Measurements from ENCODE around the gene LSM14B. TPM values are rescaled to one million over a fixed set of nuclear protein-coding genes. Genes with fewer than 3 reads are reported as not detected.

Gene LSM14B
- total RNA-seq, 1 experiment from 2014 or later, result 82.4 TPM

DNA sequence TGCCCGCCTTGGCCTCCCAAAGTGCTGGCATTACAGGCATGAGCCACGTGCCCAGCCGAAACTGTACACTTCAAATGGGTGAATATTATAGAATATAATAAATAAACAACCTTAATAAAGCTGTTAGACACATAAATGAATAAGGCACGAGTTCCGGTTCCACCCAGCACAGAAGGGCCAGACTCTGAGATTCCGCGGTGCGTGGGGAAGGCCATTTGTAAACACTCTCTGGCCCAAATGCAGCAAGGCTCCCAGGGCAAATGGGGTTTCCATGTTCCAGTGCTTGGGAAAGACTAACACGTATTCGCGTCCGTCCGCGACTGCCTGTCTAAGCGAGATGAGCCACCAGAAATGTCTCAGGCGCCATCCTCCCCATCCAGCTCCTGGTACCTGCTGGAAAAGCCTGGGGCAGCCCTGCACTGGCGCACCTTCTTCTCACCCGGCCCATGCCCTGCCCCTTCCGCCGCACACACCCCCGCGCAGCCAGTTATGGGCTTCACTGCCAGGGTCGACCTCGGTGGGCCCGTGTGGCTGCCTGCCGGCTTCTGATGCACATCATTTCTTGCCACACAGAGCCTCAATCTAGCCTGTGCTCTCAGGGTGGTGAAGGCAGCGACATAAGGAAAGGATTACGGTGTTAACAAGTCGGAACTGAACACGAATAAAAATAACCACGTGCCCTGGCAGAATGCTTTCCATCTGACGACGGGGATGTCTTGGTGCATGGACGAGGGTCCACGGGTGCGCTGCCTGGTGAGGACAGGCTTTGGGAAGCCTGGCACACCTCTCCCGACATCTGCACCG is 5.5 kb upstream of the LSM14B start:
- H4K20me1 ChIP-seq (ENCODE audit: control insufficient read depth, insufficient read depth, insufficient read length), result no peaks in the 10 kb centered on the region
- Mint-ChIP-seq H3K4me1 (peaks cover 22 to 50% of the 10 kb centered on the region in 2 experiments), H3K27me3 (ENCODE audit: low read depth) (peaks cover 7% of the 10 kb centered on the region), H3K9me3 (no peaks in the 10 kb centered on the region; a peak in 1 of 5 replicates), H3K36me3 (ENCODE audit: insufficient read depth in 1 of 3, low read depth in 3 of 3) (no peaks in the 10 kb centered on the region; a peak in 1 of 7 replicates), H3K27ac (peak overlapping the region in 1 of 3 experiments; percentile 76; a peak in 1 of 7 replicates), H3K4me3 (no peak overlapping the region)
- no peak overlapping the region for H3K56ac ChIP-seq (ENCODE audit: insufficient read length, low read depth, low read length)
- no peaks in the 10 kb centered on the region for H3K27me3 ChIP-seq (ENCODE audit: insufficient read depth, low read length)
- TF ChIP-seq, protein P1, sequence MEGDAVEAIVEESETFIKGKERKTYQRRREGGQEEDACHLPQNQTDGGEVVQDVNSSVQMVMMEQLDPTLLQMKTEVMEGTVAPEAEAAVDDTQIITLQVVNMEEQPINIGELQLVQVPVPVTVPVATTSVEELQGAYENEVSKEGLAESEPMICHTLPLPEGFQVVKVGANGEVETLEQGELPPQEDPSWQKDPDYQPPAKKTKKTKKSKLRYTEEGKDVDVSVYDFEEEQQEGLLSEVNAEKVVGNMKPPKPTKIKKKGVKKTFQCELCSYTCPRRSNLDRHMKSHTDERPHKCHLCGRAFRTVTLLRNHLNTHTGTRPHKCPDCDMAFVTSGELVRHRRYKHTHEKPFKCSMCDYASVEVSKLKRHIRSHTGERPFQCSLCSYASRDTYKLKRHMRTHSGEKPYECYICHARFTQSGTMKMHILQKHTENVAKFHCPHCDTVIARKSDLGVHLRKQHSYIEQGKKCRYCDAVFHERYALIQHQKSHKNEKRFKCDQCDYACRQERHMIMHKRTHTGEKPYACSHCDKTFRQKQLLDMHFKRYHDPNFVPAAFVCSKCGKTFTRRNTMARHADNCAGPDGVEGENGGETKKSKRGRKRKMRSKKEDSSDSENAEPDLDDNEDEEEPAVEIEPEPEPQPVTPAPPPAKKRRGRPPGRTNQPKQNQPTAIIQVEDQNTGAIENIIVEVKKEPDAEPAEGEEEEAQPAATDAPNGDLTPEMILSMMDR (conservative IDR thresholded peaks at IDR 0.05), result no peak
- H2BK120ac ChIP-seq (ENCODE audit: low read depth, low read length, poor library complexity, severe bottlenecking), result no peak overlapping the region
- no peaks in the 10 kb centered on the region for H3K79me1 ChIP-seq (ENCODE audit: insufficient read depth, low read depth, low read length, poor library complexity, severe bottlenecking)
- WGBS (ENCODE audit: extremely low coverage, insufficient read length, low lambda C conversion rate), result no CpG with 5 or more reads among the region's 38 CpGs
- no peak overlapping the region for H4K5ac ChIP-seq (ENCODE audit: insufficient read length, low read depth, low read length)
- no peak overlapping the region for H2AFZ ChIP-seq (ENCODE audit: low read length)
- H3K23ac ChIP-seq (ENCODE audit: insufficient read length, low read depth, low read length), result no peak overlapping the region
- no peak overlapping the region for H3K27ac ChIP-seq (ENCODE audit: insufficient read length, low read depth, low read length)
- H3K23me2 ChIP-seq (ENCODE audit: insufficient read length, low read depth, low read length, poor library complexity, severe bottlenecking), result no peaks in the 10 kb centered on the region
- H4K91ac ChIP-seq (ENCODE audit: insufficient read length, low read depth, low read length), result no peak overlapping the region
- H2BK12ac ChIP-seq (ENCODE audit: insufficient read length, low read depth, low read length), result no peak overlapping the region
- H3K4me1 ChIP-seq (ENCODE audit: insufficient read depth, low read length), result no peaks in the 10 kb centered on the region
- H3K4ac ChIP-seq (ENCODE audit: low read depth, low read length), result no peak overlapping the region
- H3K79me2 ChIP-seq (ENCODE audit: insufficient read depth, low read length), result no peaks in the 10 kb centered on the region
- H3K9me3 ChIP-seq (ENCODE audit: control insufficient read depth, low read depth, low read length), result no peaks in the 10 kb centered on the region
- no peak overlapping the region for H3K9ac ChIP-seq (ENCODE audit: extremely low read depth, insufficient read length, low read length)
- no peak overlapping the region for H3T11ph ChIP-seq (ENCODE audit: low read length)
- H3K4me2 ChIP-seq (ENCODE audit: insufficient read depth, insufficient read length, low read length), result no peak overlapping the region
- no peak overlapping the region for H4K8ac ChIP-seq (replicated peaks; ENCODE audit: insufficient read length, low read depth, low read length)
- DNase-seq, result no peak
- no peak overlapping the region for H2BK5ac ChIP-seq (ENCODE audit: insufficient read length, low read length)
- no peak overlapping the region for H2AK5ac ChIP-seq (ENCODE audit: insufficient read length, low read length)
- H3K14ac ChIP-seq (ENCODE audit: insufficient read depth, low read length), result no peak overlapping the region
- no peak overlapping the region for H2BK15ac ChIP-seq (ENCODE audit: low read depth, low read length)
- H2BK20ac ChIP-seq (ENCODE audit: low read depth, low read length, poor library complexity, severe bottlenecking), result no peak overlapping the region
- no peak overlapping the region for H3K18ac ChIP-seq (ENCODE audit: insufficient read length, low read depth, low read length)

Data from H9 (cell line).